ENCODE measurements around the gene SLC66A1. TPM values are rescaled to one million over a fixed set of nuclear protein-coding genes. Genes with fewer than 3 reads are reported as not detected.

SLC66A1 gene
- total and polyA plus RNA-seq, 9 of the 15 experiments (the other 6 are each of a cell fraction or from before 2014, with no cell fraction given) = 1.2 to 40.8 (median 18.6) TPM

GRCh38 chr1:19321071-19321470 lies 8.9 kb downstream of the SLC66A1 start:
- no peak overlapping the region for H3K9ac ChIP-seq (ENCODE audit: insufficient read depth in 1 of 2, low read depth in 2 of 2, low read length in 2 of 2)
- DNase-seq (ENCODE audit: extremely low read depth in 1 of 4, low spot score in 3 of 4) (no peak), FAIRE-seq (no peak), ATAC-seq (no peak)
- in situ Hi-C loops (cut with MboI) (no loop called here), intact Hi-C loops (cut with micrococcal nuclease) (no loop called here)
- no TSS peak for BruUV-seq (replicated peaks)
- peaks cover 61% of the 10 kb centered on the region for H3K36me3 ChIP-seq (ENCODE audit: control insufficient read depth, insufficient read depth, low read length)
- H3K79me2 ChIP-seq (ENCODE audit: control insufficient read depth, insufficient read depth, low read length) = peaks cover 14% of the 10 kb centered on the region
- H3K9me1 ChIP-seq (ENCODE audit: control insufficient read depth, insufficient read depth, low read length) = peaks cover 15% of the 10 kb centered on the region
- H3K27ac ChIP-seq (ENCODE audit: extremely low read depth, low read depth, low read length) = no peak overlapping the region
- 57% methylated on average over 2 of the region's 3 CpGs for WGBS (ENCODE audit: insufficient coverage, low coverage, missing lambda C conversion rate)
- ChIA-PET POLR2A (interaction anchor here (0.6 to 1.3 kb wide), 2 partner anchors 8 to 9 kb away, joined by 4 to 5 read pairs; no protein-coding TSS in a partner anchor), CTCF (ENCODE audit: low intra/inter-chr PET ratio) (no interaction called here)
- no peak overlapping the region for H2AFZ ChIP-seq (ENCODE audit: low read depth, low read length)
- H3K4me2 ChIP-seq (ENCODE audit: insufficient read depth, low read length) = no peak overlapping the region
- peaks cover 27 to 39% of the 10 kb centered on the region in 2 experiments for H3K4me1 ChIP-seq (replicated peaks in 1 of 2; ENCODE audit: control insufficient read depth in 2 of 2, insufficient read depth in 2 of 2, low read length in 2 of 2)
- no peaks in the 10 kb centered on the region for H3K27me3 ChIP-seq (ENCODE audit: control insufficient read depth in 2 of 2, insufficient read depth in 2 of 2, low read length in 2 of 2)
- no peaks in the 10 kb centered on the region for H3K9me3 ChIP-seq (replicated peaks; ENCODE audit: control insufficient read depth, insufficient read depth, low read depth, low read length)
- TF ChIP-seq CBFA2T2 (conservative IDR thresholded peaks at IDR 0.05) = peak; percentile 10; the same call in 1 of the 2 replicates
- no peak for TF ChIP-seq HDAC2 (IDR thresholded peaks at IDR 0.05)
- peak; percentile 27; the same call in 1 of the 2 replicates for TF ChIP-seq CBFA2T3 (IDR thresholded peaks at IDR 0.05)
- TF ChIP-seq ZNF121 (CRISPR knock-in tag; conservative IDR thresholded peaks at IDR 0.05) = peak; percentile 19; the same call in 1 of the 2 replicates
- H3K4me3 ChIP-seq = no peak overlapping the region
- peaks cover 39% of the 10 kb centered on the region for H4K20me1 ChIP-seq (replicated peaks; ENCODE audit: control insufficient read depth, insufficient read depth, low read length)

- no TSS peak for BruUV-seq (replicated peaks)
- H3K9me3 ChIP-seq (replicated peaks; ENCODE audit: control insufficient read depth, insufficient read depth, low read depth, low read length) = no peaks in the 10 kb centered on the region
- ChIA-PET CTCF (ENCODE audit: low intra/inter-chr PET ratio) (no interaction called here), POLR2A (interaction anchor here (0.6 to 1.2 kb wide), 2 partner anchors 9 to 19 kb away, joined by 3 to 4 read pairs; no protein-coding TSS in a partner anchor)
- DNase-seq (ENCODE audit: extremely low read depth in 1 of 4, low spot score in 3 of 4) = no peak
- H3K36me3 ChIP-seq (ENCODE audit: control insufficient read depth, insufficient read depth, low read length) = peaks cover 68% of the 10 kb centered on the region
- ATAC-seq = no peak
- H3K27ac ChIP-seq (ENCODE audit: extremely low read depth, low read depth, low read length) = no peak overlapping the region
- H3K4me2 ChIP-seq (ENCODE audit: insufficient read depth, low read length) = no peak overlapping the region
- H3K79me2 ChIP-seq (ENCODE audit: control insufficient read depth, insufficient read depth, low read length) = 0 out of 3 replicates have a peak, but pooled peaks cover 3% of the 10 kb centered on the region
- H3K9ac ChIP-seq (ENCODE audit: insufficient read depth in 1 of 2, low read depth in 2 of 2, low read length in 2 of 2) = peak overlapping the region in 1 of 2 experiments; percentile 61; a peak in 1 of 4 replicates
- 87% methylated on average over 10 of the region's 10 CpGs for WGBS (ENCODE audit: insufficient coverage, low coverage, missing lambda C conversion rate)
- peaks cover 17 to 38% of the 10 kb centered on the region in 2 experiments for H3K4me1 ChIP-seq (replicated peaks in 1 of 2; ENCODE audit: control insufficient read depth in 2 of 2, insufficient read depth in 2 of 2, low read length in 2 of 2)
- H4K20me1 ChIP-seq (replicated peaks; ENCODE audit: control insufficient read depth, insufficient read depth, low read length) = peaks cover 36% of the 10 kb centered on the region
- H3K9me1 ChIP-seq (ENCODE audit: control insufficient read depth, insufficient read depth, low read length) = peaks cover 20% of the 10 kb centered on the region
- no peak overlapping the region for H2AFZ ChIP-seq (ENCODE audit: low read depth, low read length)
- H3K4me3 ChIP-seq = no peak overlapping the region
- no peaks in the 10 kb centered on the region for H3K27me3 ChIP-seq (ENCODE audit: control insufficient read depth in 2 of 2, insufficient read depth in 2 of 2, low read length in 2 of 2)
- intact Hi-C loops (cut with micrococcal nuclease) = no loop called here
- no peak for FAIRE-seq
- in situ Hi-C loops (cut with MboI) = no loop called here
- TF ChIP-seq FUS (optimal IDR thresholded peaks at IDR 0.05; ENCODE audit: low read depth, low read length) (no peak), ZZZ3 (IDR thresholded peaks at IDR 0.05) (no peak), CC2D1A (IDR thresholded peaks at IDR 0.05) (no peak), SMARCE1 (IDR thresholded peaks at IDR 0.05) (no peak), RBM15 (IDR thresholded peaks at IDR 0.05; ENCODE audit: insufficient read depth, low read length) (no peak), ZNF695 (CRISPR knock-in tag; IDR thresholded peaks at IDR 0.05) (no peak), MYC (IDR thresholded peaks at IDR 0.05; ENCODE audit: low read depth, low read length) (no peak), MYC (CRISPR knock-in tag; IDR thresholded peaks at IDR 0.05; ENCODE audit: borderline replicate concordance, low read depth) (no peak), EZH2 (IDR thresholded peaks at IDR 0.05; ENCODE audit: borderline replicate concordance, low read depth, low read length) (no peak), RBM25 (IDR thresholded peaks at IDR 0.05; ENCODE audit: low read depth, low read length, severe bottlenecking) (no peak), ZBTB7A (IDR thresholded peaks at IDR 0.05; ENCODE audit: borderline replicate concordance, control insufficient read depth, low read depth, low read length) (no peak), ZNF263 (CRISPR knock-in tag; IDR thresholded peaks at IDR 0.05; ENCODE audit: borderline replicate concordance) (no peak), MEF2D (tag; conservative IDR thresholded peaks at IDR 0.05; ENCODE audit: low read depth) (no peak), HIVEP1 (CRISPR knock-in tag; IDR thresholded peaks at IDR 0.05) (no peak)
Observed at GRCh38 chr1:19322481-19322880, 10.4 kb downstream of the SLC66A1 start.

All from K562 (cell line).